GM12872 (cell line): ENCODE results near the gene KCTD5.

Source experiments
- CTCF ChIP-seq: IDR thresholded peaks from 3 replicates; pipeline ENCODE4 v1.5.1; 2011; ENCODE audit warnings: low read depth, mild to moderate bottlenecking, low read length, moderate library complexity; ENCODE audit not compliant: insufficient read depth

The KCTD5 gene

GRCh38 chr16:2757344-2757743 is 75.0 kb downstream of the KCTD5 start:
- TF ChIP-seq CTCF = no peak
